T-helper 2 cell treated with Interferon-gamma antibody and Interleukin-4, amounts not matched to agents 100 ng/mL and 5 ng/mL, for 36 hours (primary cell): ENCODE results near the gene RAB44. TPM values are rescaled to one million over a fixed set of nuclear protein-coding genes. Genes with fewer than 3 reads are reported as not detected.

Source experiments
- intact Hi-C: fragments of 100-400 bp; cut with micrococcal nuclease; formaldehyde crosslinking; loops from one replicate; pipeline ENCODE4 v1.15.1; 2023
- total RNA-seq: library from RNA; stranded (reverse); gene quantifications from 2 replicates; pipeline ENCODE4 v1.2.3, GENCODE V29; 2022

RAB44 gene
- total RNA-seq, 1 donor from 2014 or later = 0.07 TPM

- intact Hi-C loops = no loop called here
Measured at GRCh38 chr6:36752187-36752885, 54.7 kb downstream of the RAB44 start.

DNA sequence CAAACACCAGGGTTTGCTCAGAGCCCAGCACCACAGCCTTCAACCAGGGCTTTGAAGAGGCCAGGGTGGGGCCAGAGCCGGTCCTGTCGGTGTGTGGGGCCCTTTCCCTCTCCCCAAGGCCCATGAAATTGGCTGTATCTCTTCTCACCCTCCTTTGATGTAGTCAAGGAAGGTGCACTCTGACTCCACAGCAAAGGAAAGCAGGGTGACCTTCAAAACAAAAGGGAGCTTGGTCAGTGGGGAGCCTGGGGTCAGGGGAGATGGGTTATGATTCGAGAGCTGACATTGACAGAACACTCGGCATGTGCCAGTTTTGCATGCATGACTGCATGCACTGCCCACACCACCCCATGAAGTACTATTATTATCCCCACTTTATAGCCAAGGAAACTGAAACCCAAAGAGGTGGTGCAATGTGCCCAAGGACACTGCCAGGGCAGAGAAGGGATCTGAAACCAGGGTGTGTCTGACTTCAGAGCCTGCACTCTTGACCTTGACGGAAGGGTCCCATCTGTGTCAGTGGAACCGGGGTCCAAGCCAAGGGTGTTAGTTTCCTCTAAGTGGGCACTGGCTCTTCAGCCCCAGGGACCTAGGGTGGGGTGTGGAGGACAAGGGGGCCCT lies 55.4 kb downstream of the RAB44 start:
- intact Hi-C loops = no loop called here

DNA sequence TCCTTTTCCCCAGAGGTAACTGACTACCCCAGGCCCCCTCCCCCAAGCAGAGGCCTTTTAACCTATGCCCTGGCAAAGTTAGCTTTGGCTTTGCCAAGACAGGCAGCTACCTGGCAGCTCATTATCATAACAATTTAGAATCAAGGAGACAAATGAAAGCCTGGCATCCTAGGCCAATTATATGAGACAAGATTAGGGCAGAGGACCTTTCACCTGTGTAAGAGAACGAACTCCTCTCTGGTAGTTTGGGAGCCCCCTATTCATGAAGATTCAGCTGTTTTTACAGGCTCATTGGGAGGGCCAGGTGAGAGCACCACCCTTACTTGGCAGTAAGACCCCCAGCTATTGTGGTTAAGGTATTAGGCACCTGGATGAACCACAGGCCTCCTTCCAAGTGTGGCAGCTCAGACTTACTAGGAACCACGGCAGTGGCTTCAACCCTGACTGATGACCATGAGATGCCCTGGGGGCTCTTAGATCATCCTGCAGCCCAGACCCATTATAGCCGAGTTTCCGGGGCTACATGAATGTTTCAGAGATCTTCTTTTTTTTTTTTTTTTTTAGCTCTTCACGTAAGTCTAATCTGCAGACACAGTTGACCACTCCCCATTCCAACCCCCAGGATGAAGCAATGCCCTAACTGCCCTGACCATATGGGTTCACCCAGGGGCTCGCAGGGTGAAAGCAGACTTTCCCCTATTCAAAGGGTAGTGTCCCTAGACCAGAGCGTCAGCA lies 56.2 kb downstream of the RAB44 start:
- intact Hi-C loops = no loop called here

DNA sequence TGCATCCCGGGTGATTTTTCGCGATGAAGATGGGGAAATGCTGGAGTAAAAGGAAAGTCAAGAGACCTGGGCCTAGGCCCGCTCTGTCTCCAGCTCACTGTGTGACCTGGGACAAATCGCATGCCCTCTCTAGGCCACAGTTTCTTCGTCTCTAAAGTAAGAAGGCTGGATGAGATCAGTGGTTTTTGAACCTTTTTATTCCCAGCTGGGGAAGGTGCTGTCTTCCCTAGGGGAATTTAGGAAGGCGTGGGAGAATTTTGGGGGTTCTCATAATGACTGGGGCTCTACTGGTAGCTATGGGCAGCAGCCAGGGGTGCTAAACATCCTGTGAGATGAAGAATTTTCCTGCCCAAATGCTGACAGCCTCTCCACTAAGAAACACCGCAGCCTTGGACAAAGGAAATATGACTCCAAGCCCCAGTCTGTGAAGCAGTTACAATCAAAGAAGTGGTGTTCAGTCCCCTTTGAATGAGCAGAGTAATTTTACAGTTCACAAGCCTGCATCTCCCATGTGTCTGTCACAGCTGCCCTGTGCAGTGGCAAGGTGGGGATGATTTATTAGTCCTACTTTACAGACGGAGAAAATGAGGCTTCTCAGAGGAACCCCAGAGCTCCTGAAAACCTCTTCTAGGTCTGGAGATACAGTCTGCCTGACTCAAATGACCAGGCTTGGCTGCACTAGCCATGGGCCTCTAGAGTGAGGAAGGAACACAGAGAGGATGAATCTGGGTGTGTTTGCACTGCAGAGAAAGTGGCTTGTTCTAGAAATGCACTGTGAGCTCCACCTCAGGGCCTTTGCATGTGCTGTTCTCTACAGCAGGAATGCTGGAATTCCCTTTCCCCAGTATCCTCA lies 57.2 kb downstream of the RAB44 start:
- intact Hi-C loops = loop anchor here (5.0 kb wide), 4 partner anchors 208 to 413 kb away; partner anchors contain the start of genes KCTD20, PXT1 and STK38

DNA sequence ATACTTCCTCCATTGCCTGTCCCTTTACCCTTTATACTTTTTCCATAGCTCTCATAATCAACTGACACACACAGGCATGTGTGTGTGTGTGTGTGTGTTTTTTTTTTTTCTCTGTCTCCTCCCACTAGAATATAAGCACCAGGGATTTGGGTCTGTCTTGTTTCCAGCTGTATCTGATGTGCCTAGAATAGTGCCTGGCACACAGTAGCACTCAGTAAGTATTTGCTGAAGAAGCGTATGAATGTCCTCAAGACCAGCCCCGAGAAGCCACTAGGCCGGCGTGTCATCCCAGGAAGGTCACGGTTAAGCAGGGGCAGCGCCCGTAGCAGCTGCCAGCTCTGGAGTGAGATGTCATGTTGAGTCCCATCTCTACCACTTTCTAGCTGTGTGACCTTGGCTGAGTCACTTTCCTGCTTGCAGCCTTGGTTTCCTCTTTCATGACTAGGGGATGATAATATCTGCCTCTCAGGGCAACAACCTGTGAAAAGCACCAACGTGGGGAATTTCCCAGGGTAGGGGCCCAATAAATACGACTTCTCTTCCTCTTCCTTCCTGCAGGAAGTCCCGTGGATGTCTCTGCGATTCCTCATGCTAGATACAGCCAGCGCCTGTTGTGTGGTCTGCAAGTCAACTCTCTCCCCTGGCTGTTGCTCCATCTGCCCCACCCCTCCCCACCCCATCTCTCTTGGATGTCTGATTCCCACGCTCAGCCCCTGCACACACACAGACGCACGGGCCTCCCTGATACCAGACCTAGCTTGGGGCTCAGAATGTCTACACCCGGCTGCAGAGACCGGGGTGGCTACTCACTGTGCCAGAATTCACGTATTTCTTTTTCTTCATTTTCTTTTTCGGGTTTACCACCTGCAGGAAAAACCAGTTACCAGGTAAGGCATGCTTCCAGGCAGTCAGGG lies 58.1 kb downstream of the RAB44 start:
- intact Hi-C loops = loop anchor here (5.0 kb wide), 4 partner anchors 208 to 413 kb away; partner anchors contain the start of genes KCTD20, PXT1 and STK38

- intact Hi-C loops = loop anchor here (5.0 kb wide), 4 partner anchors 209 to 414 kb away; partner anchors contain the start of genes KCTD20, PXT1 and STK38
Measured at GRCh38 chr6:36756786-36757185, 59.2 kb downstream of the RAB44 start.

- intact Hi-C loops = loop anchor here (5.0 kb wide), 4 partner anchors 210 to 415 kb away; partner anchors contain the start of genes KCTD20, PXT1 and STK38
Measured at GRCh38 chr6:36757206-36757605, 59.6 kb downstream of the RAB44 start.

DNA sequence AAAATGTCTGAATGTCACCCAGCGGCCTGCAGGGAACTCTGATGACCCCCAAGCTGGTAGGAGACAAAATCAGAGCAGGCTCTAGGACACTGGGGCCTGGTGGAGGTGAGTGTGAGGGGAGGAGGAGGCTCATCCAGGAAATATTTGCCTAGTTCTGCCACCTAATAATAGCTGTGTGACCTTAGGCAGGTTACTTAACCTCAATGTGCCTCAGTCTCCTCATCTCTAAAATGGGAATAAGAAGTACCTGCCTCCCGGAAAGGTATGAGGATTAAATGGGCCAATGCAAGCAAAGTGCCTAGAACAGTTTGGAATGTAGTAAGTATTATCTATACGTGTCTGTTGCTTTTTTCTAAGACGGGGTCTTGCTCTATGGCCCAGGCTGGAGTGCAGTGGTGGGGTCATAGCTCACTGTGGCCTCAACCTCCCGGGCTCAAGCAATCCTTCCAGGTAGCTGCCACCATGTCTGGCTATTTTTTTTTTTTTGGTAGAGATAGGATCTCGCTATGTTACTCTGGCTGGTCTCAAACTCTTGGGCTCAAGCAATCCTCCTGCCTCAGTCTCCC lies 60.4 kb downstream of the RAB44 start:
- intact Hi-C loops = loop anchor here (2.0 to 5.0 kb wide), 5 partner anchors 77 to 416 kb away; partner anchors contain the start of genes KCTD20, PXT1 and STK38

- intact Hi-C loops = loop anchor here (1.0 to 5.0 kb wide), 7 partner anchors 78 to 416 kb away; partner anchors contain the start of genes KCTD20, PXT1 and STK38
Measured at GRCh38 chr6:36758516-36759147, 61.0 kb downstream of the RAB44 start.

- intact Hi-C loops = loop anchor here (1.0 to 5.0 kb wide), 7 partner anchors 78 to 417 kb away; partner anchors contain the start of genes KCTD20, PXT1 and STK38
Measured at GRCh38 chr6:36759148-36759759, 61.6 kb downstream of the RAB44 start.

DNA sequence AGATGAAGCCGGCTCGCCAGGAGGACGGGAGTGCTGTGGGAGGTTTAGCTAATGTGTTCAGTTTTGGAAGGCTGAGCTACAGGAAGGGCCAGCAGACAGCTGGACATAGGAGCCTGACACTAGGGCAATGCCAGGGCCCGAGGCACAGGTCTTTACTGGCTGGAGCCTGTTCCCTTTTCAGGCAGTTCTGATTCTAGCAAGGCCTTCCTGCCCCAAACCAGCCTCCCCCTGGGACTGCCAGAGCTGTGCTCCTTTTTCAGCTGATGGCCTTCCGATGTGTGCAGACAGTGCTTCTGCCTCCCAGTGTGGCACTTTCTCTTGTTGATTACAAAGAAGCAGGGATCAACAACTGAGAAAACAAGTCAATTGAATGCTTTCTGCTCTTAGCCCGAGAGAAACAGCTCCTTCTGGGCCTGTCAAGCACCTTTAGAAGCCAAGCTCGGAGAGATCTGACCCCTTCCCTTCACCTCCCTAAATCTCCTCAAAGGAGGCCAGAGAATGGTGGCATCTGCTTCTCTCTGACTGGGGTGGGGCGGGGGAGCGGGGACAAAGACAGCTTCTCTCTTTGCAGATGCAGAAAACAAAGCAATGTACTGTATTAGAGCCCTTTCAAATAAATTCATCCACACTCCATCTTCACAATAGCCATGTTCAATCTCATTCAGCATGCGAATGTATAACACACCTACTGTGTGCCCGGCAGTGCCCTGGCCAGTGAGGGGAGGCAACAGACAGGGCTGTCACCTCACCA lies 63.2 kb downstream of the RAB44 start:
- intact Hi-C loops = loop anchor here (10.0 kb wide), 1 partner anchor 444 kb away; no protein-coding TSS in a partner anchor

- intact Hi-C loops = loop anchor here (10.0 kb wide), 1 partner anchor 443 kb away; no protein-coding TSS in a partner anchor
Measured at GRCh38 chr6:36762123-36762522, 64.5 kb downstream of the RAB44 start.

GRCh38 chr6:36765190-36765589 lies 67.6 kb downstream of the RAB44 start:
- intact Hi-C loops = loop anchor here (5.0 to 10.0 kb wide), 2 partner anchors 112 to 440 kb away; no protein-coding TSS in a partner anchor

DNA sequence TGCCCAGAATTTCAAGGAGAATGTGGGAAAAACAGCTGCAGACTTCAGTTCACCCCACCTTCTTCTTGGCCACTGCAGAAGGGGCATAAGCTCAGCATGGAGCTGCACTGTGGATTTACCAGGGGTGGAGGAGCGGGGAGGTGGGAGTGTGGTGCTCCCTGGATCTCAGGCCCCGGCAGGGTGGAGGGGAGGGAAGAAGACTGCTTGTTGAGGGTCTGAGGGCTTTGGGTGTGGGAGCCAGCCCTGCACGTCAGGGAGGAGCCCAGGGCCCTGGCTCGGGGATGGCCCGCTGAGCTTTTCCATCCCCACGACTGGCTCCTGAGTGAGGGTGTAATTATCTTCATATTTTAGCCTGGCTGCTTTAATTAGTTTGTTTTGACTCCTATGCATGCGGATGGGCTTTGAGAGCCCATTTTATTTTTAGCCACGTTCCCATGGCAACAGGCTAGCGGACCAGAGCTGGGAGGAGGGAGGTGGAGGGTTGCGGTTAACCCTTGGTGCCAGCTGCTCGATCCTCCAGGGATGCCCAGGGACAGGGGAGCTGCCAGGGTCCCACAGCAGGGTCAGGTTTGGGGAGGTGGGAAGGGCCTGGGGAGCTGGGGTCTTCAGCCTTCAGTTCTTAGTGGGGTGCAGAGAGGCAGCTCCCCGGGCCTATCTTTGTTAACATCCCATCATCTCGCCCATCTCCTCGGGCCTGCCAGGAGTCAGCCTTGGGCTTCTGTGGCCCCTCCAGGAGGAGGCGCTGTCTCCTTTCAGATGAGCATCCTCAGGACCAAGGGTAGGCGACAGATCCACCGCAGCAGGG lies 68.2 kb downstream of the RAB44 start:
- intact Hi-C loops = loop anchor here (1.0 to 10.0 kb wide), 5 partner anchors 17 to 439 kb away; no protein-coding TSS in a partner anchor

DNA sequence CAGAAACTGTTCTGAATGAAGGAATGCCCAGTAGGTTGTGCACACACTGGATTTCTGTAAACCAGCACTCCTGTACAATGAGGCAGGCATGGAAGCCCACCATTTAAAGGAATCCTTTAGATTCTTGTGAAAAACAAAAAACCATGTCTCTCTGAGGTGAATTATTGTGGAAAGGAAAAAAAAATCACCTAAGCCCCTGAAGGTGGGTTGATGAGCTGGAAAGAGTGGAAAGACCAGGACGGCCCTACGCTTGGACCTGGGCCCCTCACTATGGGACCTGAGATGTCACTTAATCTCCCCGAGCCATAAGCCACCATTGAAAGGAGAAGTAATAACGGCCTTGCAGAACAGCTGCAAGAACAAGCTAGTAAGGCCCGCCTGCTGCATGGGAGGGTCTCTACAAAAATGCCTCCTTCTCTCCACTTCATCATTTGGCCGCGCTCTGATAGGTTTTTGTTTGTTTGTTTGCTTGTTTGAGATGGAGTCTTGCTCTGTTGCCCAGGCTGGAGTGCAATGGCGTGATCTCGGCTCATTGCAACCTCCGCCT lies 68.8 kb downstream of the RAB44 start:
- intact Hi-C loops = loop anchor here (1.0 to 10.0 kb wide), 5 partner anchors 16 to 438 kb away; no protein-coding TSS in a partner anchor

GRCh38 chr6:36769183-36769675 lies 71.6 kb downstream of the RAB44 start:
- intact Hi-C loops = loop anchor here (5.0 to 10.0 kb wide), 2 partner anchors 108 to 436 kb away; no protein-coding TSS in a partner anchor
